CD14-positive monocyte (primary cell): Measurements from ENCODE around the gene LAYN. TPM values are rescaled to one million over a fixed set of nuclear protein-coding genes. Genes with fewer than 3 reads are reported as not detected.

ENCODE experiments used
- DNase-seq, 3 donors: peaks; one replicate each; pipeline ENCODE4 v3.0.0-alpha.2; 2011 to 2022
- H2AFZ ChIP-seq: 2 replicates; pipeline ENCODE4 v1.6.0; 2012; ENCODE audit warnings: mild to moderate bottlenecking, low read depth, low read length, inconsistent platforms; ENCODE audit not compliant: insufficient read depth, poor library complexity, severe bottlenecking
- H3K27ac ChIP-seq, 2 donors: 1 replicate in 1 of 2; 2 replicates in 1 of 2; pipeline ENCODE4 v1.5.1; 2012 to 2013; ENCODE audit warnings: low read length in 2 of 2, control low read depth in 1 of 2, inconsistent platforms in 1 of 2, low read depth in 1 of 2, mild to moderate bottlenecking in 1 of 2
- H3K27me3 ChIP-seq, 2 donors: one replicate each; pipeline versions ENCODE4 v1.6.0 to v1.6.1; 2011 to 2013; ENCODE audit warnings: low read length in 2 of 2; ENCODE audit not compliant: control insufficient read depth in 2 of 2, insufficient read depth in 2 of 2
- H3K36me3 ChIP-seq, 2 donors: replicated peaks in 1 of 2; 1 replicate in 1 of 2; 2 replicates in 1 of 2; pipeline versions ENCODE4 v1.5.1 to v1.6.1; 2012 to 2013; ENCODE audit warnings: low read length in 2 of 2, control low read depth in 1 of 2, inconsistent platforms in 1 of 2, mild to moderate bottlenecking in 1 of 2; ENCODE audit not compliant: insufficient read depth in 2 of 2, control insufficient read depth in 1 of 2
- H3K4me1 ChIP-seq, 2 donors: 1 replicate in 1 of 2; 2 replicates in 1 of 2; pipeline versions ENCODE4 v1.5.1 to v1.6.1; 2012 to 2013; ENCODE audit warnings: low read length in 2 of 2, control low read depth in 1 of 2, inconsistent platforms in 1 of 2, mild to moderate bottlenecking in 1 of 2, moderate library complexity in 1 of 2; ENCODE audit not compliant: insufficient read depth in 2 of 2, control insufficient read depth in 1 of 2
- H3K4me2 ChIP-seq: replicated peaks from 2 replicates; pipeline ENCODE3; 2012; ENCODE audit warnings: low read length, moderate library complexity, mild to moderate bottlenecking; ENCODE audit not compliant: poor library complexity, severe bottlenecking; ENCODE audit errors: extremely low read depth
- H3K4me3 ChIP-seq, 3 experiments: fragments of 200-600 bp in 1 of 3; sonication (generic) in 1 of 3; replicated peaks in 1 of 3; 1 replicate in 2 of 3; 2 replicates in 1 of 3; pipeline ENCODE4 v1.5.1; 2011 to 2013; ENCODE audit warnings: low read length in 3 of 3, mild to moderate bottlenecking in 3 of 3, control low read depth in 2 of 3, low read depth in 2 of 3, inconsistent platforms in 1 of 3, moderate library complexity in 1 of 3
- H3K79me2 ChIP-seq: 2 replicates; pipeline ENCODE4 v1.6.0; 2012; ENCODE audit warnings: mild to moderate bottlenecking, control low read depth, inconsistent platforms, low read length, moderate library complexity; ENCODE audit not compliant: insufficient read depth
- H3K9ac ChIP-seq: 2 replicates; pipeline ENCODE4 v1.6.0; 2017; ENCODE audit warnings: low read length, mild to moderate bottlenecking; ENCODE audit not compliant: insufficient read depth, poor library complexity, severe bottlenecking
- H3K9me3 ChIP-seq, 2 donors: replicated peaks in 1 of 2; 1 replicate in 1 of 2; 2 replicates in 1 of 2; pipeline versions ENCODE4 v1.5.1 to v1.6.1; 2012 to 2013; ENCODE audit warnings: low read length in 2 of 2, control low read depth in 1 of 2; ENCODE audit not compliant: control insufficient read depth in 1 of 2, insufficient read depth in 1 of 2
- H4K20me1 ChIP-seq: 2 replicates; pipeline ENCODE4 v1.6.0; 2012; ENCODE audit warnings: mild to moderate bottlenecking, low read length, control low read depth, moderate library complexity; ENCODE audit not compliant: insufficient read depth
- H3K27ac Mint-ChIP-seq, 7 donors: one replicate each; pipeline ENCODE4 v1.8.0; 2020; ENCODE audit warnings: mild to moderate bottlenecking in 7 of 7, mixed read lengths in 7 of 7, moderate library complexity in 6 of 7, inconsistent platforms in 2 of 7
- H3K27me3 Mint-ChIP-seq, 3 donors: one replicate each; pipeline ENCODE4 v1.8.0; 2021 to 2022; ENCODE audit warnings: low read depth in 3 of 3, mild to moderate bottlenecking in 3 of 3, mixed read lengths in 3 of 3, moderate library complexity in 3 of 3, inconsistent platforms in 1 of 3
- H3K36me3 Mint-ChIP-seq, 2 donors: one replicate each; pipeline ENCODE4 v1.8.0; 2020; ENCODE audit warnings: mixed read lengths in 2 of 2, inconsistent platforms in 1 of 2, mild to moderate bottlenecking in 1 of 2
- H3K4me1 Mint-ChIP-seq: one replicate; pipeline ENCODE4 v1.8.0; 2020; ENCODE audit warnings: mild to moderate bottlenecking, mixed read lengths
- H3K4me3 Mint-ChIP-seq, 2 donors: one replicate each; pipeline ENCODE4 v1.8.0; 2020; ENCODE audit warnings: mild to moderate bottlenecking in 2 of 2, mixed read lengths in 2 of 2, moderate library complexity in 1 of 2
- H3K9me3 Mint-ChIP-seq, 7 donors: one replicate each; pipeline ENCODE4 v1.8.0; 2020 to 2022; ENCODE audit warnings: mixed read lengths in 7 of 7, mild to moderate bottlenecking in 6 of 7, moderate library complexity in 6 of 7, inconsistent platforms in 2 of 7
- CTCF ChIP-seq: fragments of 200-600 bp; IDR thresholded peaks from one replicate; pipeline ENCODE4 v1.8.0; 2022; ENCODE audit warnings: antibody characterized with exemption, mild to moderate bottlenecking
- WGBS: methylation state at CpG from one replicate; pipeline ENCODE4 v1.1.5; 2013; ENCODE audit warnings: missing lambda C conversion rate; ENCODE audit not compliant: insufficient coverage; 5-methylcytosine and 5-hydroxymethylcytosine counted together
- intact Hi-C, 2 donors: fragments of 100-400 bp; cut with micrococcal nuclease; formaldehyde crosslinking; loops; one replicate each; pipeline versions ENCODE4 v1.15.0 to v1.15.1; 2023
- polyA plus RNA-seq, 3 donors: library from polyadenylated mRNA; depleted of rRNA in 1 of 3; unstranded in 2 of 3; stranded (reverse) in 1 of 3; fragments of 300-500 nt in 2 of 3; fragments of >200 nt in 1 of 3; fragmentation: Illumina TruSeq in 2 of 3; gene quantifications; 1 replicate in 2 of 3; 2 replicates in 1 of 3; pipeline ENCODE4 v1.2.3, GENCODE V29; 2012 to 2021

Gene LAYN
- polyA plus RNA-seq, 3 donors, result not detected

- Histone ChIP-seq H3K27ac (no peak overlapping the region), H3K4me1 (no peaks in the 10 kb centered on the region), H3K9ac (no peak overlapping the region), H3K79me2 (no peaks in the 10 kb centered on the region), H3K36me3 (no peaks in the 10 kb centered on the region), H3K4me3 (no peak overlapping the region), H2AFZ (no peak overlapping the region), H3K27me3 (no peaks in the 10 kb centered on the region), H3K9me3 (no peaks in the 10 kb centered on the region), H3K4me2 (no peak overlapping the region), H4K20me1 (no peaks in the 10 kb centered on the region)
- intact Hi-C loops, result loop anchor here in 1 of 2 donors (5.0 kb wide), 1 partner anchor 251 kb away; no protein-coding TSS in a partner anchor
- WGBS, result 57% methylated on average over 3 of the region's 4 CpGs
- Mint-ChIP-seq H3K4me3 (no peak overlapping the region), H3K9me3 (peaks cover 0 to 3% (median 0%) of the 10 kb centered on the region in 7 donors), H3K27ac (no peak overlapping the region), H3K27me3 (peaks cover 0 to 4% (median 1%) of the 10 kb centered on the region in 3 donors), H3K4me1 (peaks cover 2% of the 10 kb centered on the region), H3K36me3 (no peaks in the 10 kb centered on the region)
- TF ChIP-seq CTCF, result no peak
- DNase-seq, result no peak
Measured at GRCh38 chr11:111591187-111591960, 50.9 kb downstream of the LAYN start.

- Histone ChIP-seq H2AFZ (no peak overlapping the region), H3K27me3 (no peaks in the 10 kb centered on the region), H3K4me1 (no peaks in the 10 kb centered on the region), H3K9me3 (no peaks in the 10 kb centered on the region), H3K79me2 (no peaks in the 10 kb centered on the region), H3K9ac (no peak overlapping the region), H3K27ac (no peak overlapping the region), H3K4me3 (no peak overlapping the region), H3K36me3 (no peaks in the 10 kb centered on the region), H4K20me1 (no peaks in the 10 kb centered on the region), H3K4me2 (no peak overlapping the region)
- Mint-ChIP-seq H3K4me3 (no peak overlapping the region), H3K27ac (no peak overlapping the region), H3K27me3 (peaks cover 0 to 4% (median 1%) of the 10 kb centered on the region in 3 donors), H3K4me1 (peaks cover 2% of the 10 kb centered on the region), H3K36me3 (no peaks in the 10 kb centered on the region), H3K9me3 (peaks cover 0 to 3% (median 0%) of the 10 kb centered on the region in 7 donors)
- intact Hi-C loops, result loop anchor here in 1 of 2 donors (5.0 kb wide), 1 partner anchor 250 kb away; no protein-coding TSS in a partner anchor
- TF ChIP-seq CTCF, result no peak
- DNase-seq, result no peak
Measured at GRCh38 chr11:111592491-111592890, 52.0 kb downstream of the LAYN start.
